Measurements from ENCODE around the gene KRT4. TPM values are rescaled to one million over a fixed set of nuclear protein-coding genes. Genes with fewer than 3 reads are reported as not detected.

Gene KRT4
- total and polyA plus RNA-seq, 2 donors (not counting 3 experiments of a cell fraction or from before 2014, with no cell fraction given), result not detected

GRCh38 chr12:52823761-52824450 lies 10.0 kb upstream of the KRT4 start:
- CTCF ChIA-PET, result interaction anchor here (1.2 kb wide), 1 partner anchor 16 kb away, joined by 3 read pairs; no protein-coding TSS in a partner anchor
- DNase-seq (ENCODE audit: low read depth, low spot score), result no peak
- no peaks in the 10 kb centered on the region for H4K20me1 ChIP-seq (replicated peaks; ENCODE audit: control insufficient read depth, extremely low read depth, insufficient read depth, low read length)
- H3K9me1 ChIP-seq (replicated peaks; ENCODE audit: control insufficient read depth, extremely low read depth, insufficient read depth, low read length), result no peaks in the 10 kb centered on the region
- no peak overlapping the region for H2AFZ ChIP-seq (ENCODE audit: low read depth, low read length)
- H3K27ac ChIP-seq (ENCODE audit: insufficient read depth, low read depth, low read length), result no peak overlapping the region
- H3K79me2 ChIP-seq (ENCODE audit: control insufficient read depth, insufficient read depth, low read length), result no peaks in the 10 kb centered on the region
- intact Hi-C loops (cut with micrococcal nuclease), result loop anchor here (5.0 kb wide), 1 partner anchor 532 kb away; the partner anchor contains the start of gene KRT81
- no peaks in the 10 kb centered on the region for H3K9me3 ChIP-seq (replicated peaks; ENCODE audit: control insufficient read depth, insufficient read depth, low read length)
- FAIRE-seq, result no peak
- POLR2A ChIA-PET, result no interaction called here
- H3K27me3 ChIP-seq (ENCODE audit: control insufficient read depth in 2 of 2, insufficient read depth in 2 of 2, low read length in 2 of 2), result peaks cover 0 to 1% of the 10 kb centered on the region in 2 experiments
- no peak overlapping the region for H3K9ac ChIP-seq (replicated peaks; ENCODE audit: extremely low read depth, insufficient read depth, low read length)
- dilution Hi-C loops (cut with MboI; ENCODE audit: extremely low pct_ligation_motif_present, low sequenced_read_pairs), result no loop called here
- H3K36me3 ChIP-seq (ENCODE audit: control insufficient read depth in 2 of 2, extremely low read depth in 1 of 2, insufficient read depth in 2 of 2, low read length in 2 of 2), result no peaks in the 10 kb centered on the region
- H3K4me3 ChIP-seq (replicated peaks in 1 of 3; ENCODE audit: insufficient read depth in 1 of 3, low read depth in 1 of 3, low read length in 3 of 3), result no peak overlapping the region
- BruUV-seq (replicated peaks), result no TSS peak
- H3K4me1 ChIP-seq (ENCODE audit: control insufficient read depth, extremely low read depth, insufficient read depth, low read length), result no peaks in the 10 kb centered on the region
- no peak for TF ChIP-seq JUN (IDR thresholded peaks at IDR 0.05; ENCODE audit: borderline replicate concordance, insufficient read depth, insufficient read length, low read depth)
- TF ChIP-seq GATA2 (IDR thresholded peaks at IDR 0.05; ENCODE audit: insufficient read depth, insufficient read length, low read depth, low read length), result no peak
- no peak for TF ChIP-seq POLR2AphosphoS5 (IDR thresholded peaks at IDR 0.05; ENCODE audit: insufficient read depth, low read depth, low read length)
- TF ChIP-seq POLR2A (IDR thresholded peaks at IDR 0.05; ENCODE audit: low read depth, low read length), result no peak
- no peak for TF ChIP-seq MYC (IDR thresholded peaks at IDR 0.05; ENCODE audit: low read depth, low read length)
- TF ChIP-seq, protein P1, sequence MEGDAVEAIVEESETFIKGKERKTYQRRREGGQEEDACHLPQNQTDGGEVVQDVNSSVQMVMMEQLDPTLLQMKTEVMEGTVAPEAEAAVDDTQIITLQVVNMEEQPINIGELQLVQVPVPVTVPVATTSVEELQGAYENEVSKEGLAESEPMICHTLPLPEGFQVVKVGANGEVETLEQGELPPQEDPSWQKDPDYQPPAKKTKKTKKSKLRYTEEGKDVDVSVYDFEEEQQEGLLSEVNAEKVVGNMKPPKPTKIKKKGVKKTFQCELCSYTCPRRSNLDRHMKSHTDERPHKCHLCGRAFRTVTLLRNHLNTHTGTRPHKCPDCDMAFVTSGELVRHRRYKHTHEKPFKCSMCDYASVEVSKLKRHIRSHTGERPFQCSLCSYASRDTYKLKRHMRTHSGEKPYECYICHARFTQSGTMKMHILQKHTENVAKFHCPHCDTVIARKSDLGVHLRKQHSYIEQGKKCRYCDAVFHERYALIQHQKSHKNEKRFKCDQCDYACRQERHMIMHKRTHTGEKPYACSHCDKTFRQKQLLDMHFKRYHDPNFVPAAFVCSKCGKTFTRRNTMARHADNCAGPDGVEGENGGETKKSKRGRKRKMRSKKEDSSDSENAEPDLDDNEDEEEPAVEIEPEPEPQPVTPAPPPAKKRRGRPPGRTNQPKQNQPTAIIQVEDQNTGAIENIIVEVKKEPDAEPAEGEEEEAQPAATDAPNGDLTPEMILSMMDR (IDR thresholded peaks at IDR 0.05; ENCODE audit: extremely low read depth in 1 of 2, insufficient read depth in 1 of 2, low read depth in 1 of 2, low read length in 2 of 2), result no peak
- no peak overlapping the region for H3K4me2 ChIP-seq (ENCODE audit: insufficient read depth, low read length)
